HuH-7 (cell line): Measurements from ENCODE around the gene RIMS3.

Experiments used
- DNase-seq: peaks from one replicate; pipeline ENCODE4 v3.0.0; 2011; ENCODE audit warnings: low spot score

The RIMS3 gene

DNA sequence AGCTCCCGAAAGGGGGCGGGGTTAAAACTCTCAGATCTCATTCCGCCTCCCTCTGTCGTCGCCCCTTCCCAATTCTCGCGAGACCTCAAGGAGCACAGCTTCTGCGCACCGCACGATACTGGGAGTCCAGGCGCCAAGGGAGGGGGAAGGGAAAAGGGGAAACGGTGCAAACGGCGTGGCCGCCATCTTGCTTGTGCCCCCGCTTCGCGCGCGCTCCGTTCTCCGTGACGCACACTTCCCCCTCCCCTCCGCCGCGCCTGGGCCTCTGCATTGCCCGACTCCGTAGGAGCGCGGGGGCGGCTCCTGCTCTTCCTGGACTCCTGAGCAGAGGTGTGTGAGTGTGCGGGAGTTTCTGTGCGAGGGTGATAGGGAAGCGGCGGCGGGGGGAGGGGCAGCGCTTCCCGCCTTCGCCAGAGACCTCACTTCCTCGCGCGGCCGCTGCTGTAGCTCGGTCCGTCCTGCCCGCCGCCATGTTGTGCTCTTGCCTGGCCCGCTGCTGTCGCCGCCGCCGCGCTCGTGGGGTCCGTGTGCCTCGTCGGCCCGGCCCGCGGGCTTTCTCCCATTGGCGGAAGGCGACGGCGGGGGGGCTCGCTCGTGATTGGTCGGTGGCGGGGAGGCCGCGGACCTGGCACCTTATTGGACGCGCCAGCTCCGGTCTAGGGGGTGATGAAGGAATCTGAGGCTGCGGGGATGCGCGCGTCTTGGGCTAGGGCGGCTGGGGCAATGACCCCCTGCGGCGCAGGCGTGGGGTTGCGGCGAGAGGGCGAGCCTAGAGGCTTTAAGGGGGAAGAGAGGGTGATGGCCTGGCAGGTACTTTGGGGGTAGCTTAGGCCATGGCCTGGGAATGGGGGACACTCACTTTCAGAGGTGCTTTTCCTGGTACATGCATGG lies 26.3 kb upstream of the RIMS3 start, which contains the start of gene NFYC:
Gene NFYC (plus strand): TSS at position 167 of the 891 bp plus-strand sequence. CDS start 47,140 bp downstream, outside the sequence.
- peak; percentile 96 for DNase-seq

- no peak for DNase-seq
These were observed 25.5 kb upstream of the RIMS3 start for GRCh38 chr1:40690771-40691537.

GRCh38 chr1:40689737-40690136 lies 24.3 kb upstream of the RIMS3 start:
- no peak for DNase-seq

- DNase-seq, result no peak
These were observed 22.2 kb upstream of the RIMS3 start for GRCh38 chr1:40687661-40688060.

GRCh38 chr1:40687059-40687458 lies 21.6 kb upstream of the RIMS3 start:
- no peak for DNase-seq

DNA sequence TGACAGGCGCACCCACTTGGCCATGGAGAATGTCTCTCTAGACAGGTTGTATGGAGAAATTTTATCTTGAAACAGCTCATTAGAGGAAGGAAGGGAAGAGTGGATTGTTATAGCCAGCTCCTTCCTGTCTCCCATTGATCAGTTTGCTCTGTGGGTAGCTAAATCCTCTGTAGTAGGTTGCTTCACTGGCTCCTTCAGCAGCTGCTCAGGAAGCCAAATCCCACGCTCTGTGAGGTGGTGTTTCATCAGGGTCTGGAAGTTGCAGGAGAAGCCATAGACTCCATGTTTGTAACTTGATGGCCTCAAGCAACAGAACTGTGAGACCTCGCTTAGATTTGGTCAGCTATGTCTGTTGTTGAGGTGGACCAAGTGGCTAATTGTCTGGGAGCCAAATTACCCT lies 19.2 kb upstream of the RIMS3 start:
- no peak for DNase-seq

GRCh38 chr1:40679165-40679953 lies 13.9 kb upstream of the RIMS3 start:
- no peak for DNase-seq

DNA sequence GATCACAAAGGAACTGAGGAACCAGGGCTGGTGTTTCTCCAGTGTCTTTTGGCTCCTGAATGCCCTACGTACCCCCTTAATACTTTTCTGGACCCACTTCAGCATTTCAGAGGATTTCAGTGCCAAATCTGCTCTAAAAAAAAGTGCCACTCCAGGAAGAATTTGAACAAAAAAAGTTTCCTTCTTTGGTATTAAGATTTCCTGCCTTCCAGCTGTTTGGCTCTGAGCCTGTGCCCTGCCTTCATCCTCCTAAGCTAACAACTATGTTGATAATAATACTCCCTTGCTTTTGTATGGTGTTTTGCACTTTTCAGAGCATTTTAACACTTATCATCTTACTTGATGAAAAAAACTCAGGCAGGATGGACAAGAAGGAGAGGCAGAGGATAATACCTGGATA lies 11.0 kb upstream of the RIMS3 start:
- DNase-seq, result no peak

- no peak for DNase-seq
These were observed 8.0 kb upstream of the RIMS3 start for GRCh38 chr1:40673452-40673851.

- DNase-seq, result peak; percentile 89
These were observed 3.5 kb upstream of the RIMS3 start for GRCh38 chr1:40668769-40669525.

DNA sequence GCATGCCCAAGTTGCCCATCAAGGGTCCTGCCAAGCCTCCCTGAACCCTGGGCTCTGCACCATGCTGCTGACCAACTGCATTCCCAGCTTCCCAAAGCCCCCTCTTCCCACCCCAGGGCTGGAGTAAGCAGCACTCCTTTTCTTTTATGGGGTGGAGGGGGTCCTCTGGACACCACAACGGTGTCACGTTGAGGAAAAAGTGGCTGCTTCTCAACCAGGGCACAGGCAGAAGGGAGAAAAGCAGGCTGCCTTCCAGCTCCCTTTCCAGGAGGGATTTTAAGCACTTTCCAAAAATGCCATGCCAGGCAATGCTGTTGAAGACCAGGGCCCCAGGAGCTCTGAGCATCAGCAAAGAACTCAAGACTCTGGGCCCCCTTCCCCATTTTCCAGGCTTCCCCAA lies 691 bp downstream of the RIMS3 start:
- no peak for DNase-seq

- no peak for DNase-seq
These were observed 1.3 kb downstream of the RIMS3 start for GRCh38 chr1:40664167-40664537.

GRCh38 chr1:40663324-40664166 lies 1.9 kb downstream of the RIMS3 start:
- no peak for DNase-seq

DNA sequence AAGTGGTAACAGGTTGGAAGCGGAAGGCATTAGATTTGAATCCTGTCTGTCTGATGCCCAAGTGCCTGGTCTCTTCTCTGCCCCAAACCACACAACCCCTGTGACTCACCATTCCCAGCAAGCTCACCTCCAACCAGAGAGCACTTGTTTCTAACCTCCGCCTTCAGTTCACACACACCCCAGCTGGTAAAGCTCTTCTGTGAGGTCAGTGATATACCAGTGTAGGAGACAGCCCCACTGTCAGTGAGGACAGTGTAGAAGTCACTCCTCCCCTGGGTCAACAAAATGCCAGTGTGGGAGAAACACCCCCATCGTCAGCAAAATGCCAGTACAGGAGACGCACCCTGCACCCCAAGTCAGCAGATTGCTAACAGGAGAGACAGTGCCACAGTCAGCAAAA lies 2.6 kb downstream of the RIMS3 start:
- no peak for DNase-seq

DNA sequence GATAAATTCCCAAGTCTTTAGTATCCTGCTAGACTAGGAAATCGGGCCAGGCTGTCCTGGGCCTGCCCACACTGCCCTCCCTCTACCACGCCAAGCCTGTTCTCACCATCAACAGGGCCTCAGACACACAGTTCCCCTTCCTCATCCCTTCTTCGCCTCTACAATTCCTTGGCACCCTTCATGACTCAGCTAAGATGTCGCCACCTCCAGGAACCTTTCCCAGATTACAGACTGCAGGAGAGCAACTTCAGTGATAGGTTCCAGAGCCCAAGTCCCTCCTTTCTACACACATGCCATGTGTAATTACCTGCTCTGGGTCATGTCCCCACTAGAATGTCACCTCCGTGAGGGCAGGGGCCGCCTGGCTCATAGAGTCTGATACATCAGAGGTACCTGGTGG lies 3.3 kb downstream of the RIMS3 start:
- DNase-seq, result no peak

DNA sequence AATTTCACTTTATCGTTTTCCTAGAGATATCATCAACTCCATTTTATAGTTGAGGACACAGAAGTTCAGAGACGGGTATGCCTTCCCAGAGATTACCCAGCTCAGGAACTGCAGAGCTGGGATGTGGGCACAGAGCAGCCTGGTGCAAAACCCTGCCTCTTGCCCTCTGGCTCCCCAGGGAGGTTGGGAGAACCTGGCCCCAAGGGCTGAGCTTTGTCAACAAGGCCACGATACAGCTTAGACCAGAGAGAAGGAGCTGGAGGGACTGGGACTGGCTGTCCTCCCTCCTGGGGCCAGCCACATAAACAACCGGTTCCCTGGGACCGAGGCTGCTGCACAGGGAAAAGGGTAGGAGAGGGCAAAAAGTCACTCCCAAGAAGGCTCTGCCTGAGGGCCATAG lies 3.8 kb downstream of the RIMS3 start:
- DNase-seq, result no peak

- no peak for DNase-seq
These were observed 5.9 kb downstream of the RIMS3 start for GRCh38 chr1:40659649-40659947.

DNA sequence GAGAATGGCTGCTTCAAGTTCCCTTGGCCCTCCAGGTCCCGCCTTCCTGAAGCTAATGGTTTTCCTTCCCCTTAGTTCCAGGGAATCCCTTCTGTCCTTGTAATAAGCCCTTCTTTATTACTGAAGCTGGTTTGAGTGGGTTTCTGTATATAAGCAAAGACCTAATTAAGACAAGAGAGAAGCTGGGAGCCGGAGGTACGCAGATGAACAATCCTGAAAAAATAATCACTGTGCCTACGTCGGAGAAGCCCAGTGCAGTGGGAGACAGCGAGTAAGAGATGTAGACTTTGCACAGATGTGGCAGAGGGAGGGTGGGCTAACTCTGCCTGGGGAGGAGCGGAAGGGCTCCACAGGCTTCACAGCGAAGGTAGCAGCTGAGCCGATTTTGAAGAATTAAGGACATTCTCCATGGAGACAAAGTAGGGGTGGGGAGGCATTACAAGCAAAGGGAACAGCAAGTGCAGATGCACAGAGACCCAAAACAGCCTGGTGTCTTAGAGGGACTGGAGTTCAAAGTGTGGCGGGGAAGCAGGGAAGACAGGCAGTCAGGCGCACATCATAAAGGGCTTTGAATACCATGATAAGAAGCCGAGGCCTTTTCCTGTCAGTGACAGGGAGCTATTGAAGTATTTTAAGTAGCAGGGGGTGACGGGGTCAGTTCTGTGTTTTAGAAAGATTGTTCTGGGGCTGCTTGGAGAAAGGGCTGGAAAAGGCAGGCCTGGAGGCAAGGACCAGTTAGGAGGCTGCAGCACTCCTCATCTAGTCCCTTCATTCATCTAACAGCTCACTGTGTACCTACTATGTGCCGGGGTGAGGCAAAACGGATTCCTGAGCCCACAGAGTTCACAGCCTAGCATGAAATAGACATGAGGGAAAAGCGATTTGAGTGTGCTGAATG lies 6.5 kb downstream of the RIMS3 start:
- no peak for DNase-seq

GRCh38 chr1:40657046-40657445 lies 8.4 kb downstream of the RIMS3 start:
- no peak for DNase-seq
